GM19438 (cell line): ENCODE results near the gene PRRG4.
"Not testable (repeated sequence)": the region's sequence is repeated elsewhere in the genome, so short reads cannot be mapped to it uniquely, and the experiment has no call there.

Experiments
- ATAC-seq: cut with Tn5 transposase; IDR thresholded peaks from one replicate; pipeline ENCODE4 v1.9.1; 2021; ENCODE audit warnings: low read depth; ENCODE audit not compliant: unreplicated experiment

PRRG4 gene

GRCh38 chr11:32829157-32829679, 509 bp upstream of the PRRG4 start:
- ATAC-seq, result peak; percentile 24

GRCh38 chr11:32830413-32830738, 649 bp downstream of the PRRG4 start:
- ATAC-seq, result peak; percentile 13

- ATAC-seq, result no peak
Observed at GRCh38 chr11:32830796-32831195, 1.1 kb downstream of the PRRG4 start.

- no peak for ATAC-seq
Observed at GRCh38 chr11:32831221-32831620, 1.5 kb downstream of the PRRG4 start.

- no peak for ATAC-seq
Observed at GRCh38 chr11:32833921-32834320, 4.2 kb downstream of the PRRG4 start.

- no peak for ATAC-seq
Observed at GRCh38 chr11:32836946-32837345, 7.2 kb downstream of the PRRG4 start.

GRCh38 chr11:32838505-32839274, 9.0 kb downstream of the PRRG4 start:
- ATAC-seq, result no peak

GRCh38 chr11:32839308-32839707, 9.6 kb downstream of the PRRG4 start:
- no peak for ATAC-seq

- no peak for ATAC-seq
Observed at GRCh38 chr11:32840587-32840986, 10.9 kb downstream of the PRRG4 start.

GRCh38 chr11:32843544-32843943, 13.8 kb downstream of the PRRG4 start:
- no peak for ATAC-seq

GRCh38 chr11:32847511-32847910, 17.8 kb downstream of the PRRG4 start:
- no peak for ATAC-seq

GRCh38 chr11:32849761-32850160, 20.0 kb downstream of the PRRG4 start:
- no peak for ATAC-seq

- no peak for ATAC-seq
Observed at GRCh38 chr11:32851251-32851650, 21.5 kb downstream of the PRRG4 start.

- ATAC-seq, result no peak
Observed at GRCh38 chr11:32852207-32852606, 22.5 kb downstream of the PRRG4 start.

- ATAC-seq, result no peak
Observed at GRCh38 chr11:32855601-32856000, 25.9 kb downstream of the PRRG4 start.

- no peak for ATAC-seq
Observed at GRCh38 chr11:32858731-32859130, 29.0 kb downstream of the PRRG4 start.

- ATAC-seq, result no peak
Observed at GRCh38 chr11:32861850-32862577, 32.3 kb downstream of the PRRG4 start.

- ATAC-seq, result no peak
Observed at GRCh38 chr11:32864555-32864954, 34.8 kb downstream of the PRRG4 start.

- ATAC-seq, result not testable (repeated sequence)
Observed at GRCh38 chr11:32868752-32869151, 39.0 kb downstream of the PRRG4 start.

GRCh38 chr11:32870676-32871075, 40.9 kb downstream of the PRRG4 start:
- ATAC-seq, result no peak

GRCh38 chr11:32874132-32874531, 44.4 kb downstream of the PRRG4 start:
- no peak for ATAC-seq

GRCh38 chr11:32881286-32881685, 51.6 kb downstream of the PRRG4 start:
- no peak for ATAC-seq
